ENCODE measurements around the gene APBA1. TPM values are rescaled to one million over a fixed set of nuclear protein-coding genes. Genes with fewer than 3 reads are reported as not detected.

The APBA1 gene
- total RNA-seq, 2 experiments from 2014 or later: 0.47 to 1.4 TPM

GRCh38 chr9:69513141-69513820, 158.9 kb downstream of the APBA1 start:
- no peaks in the 10 kb centered on the region for H3K36me3 ChIP-seq (ENCODE audit: insufficient read depth, low read length)
- no peak overlapping the region for H3K4me3 ChIP-seq (ENCODE audit: low read length)
- Mint-ChIP-seq H3K9me3 (no peaks in the 10 kb centered on the region), H3K27ac (no peak overlapping the region), H3K4me3 (no peak overlapping the region), H3K36me3 (ENCODE audit: low read depth) (no peaks in the 10 kb centered on the region), H3K27me3 (no peaks in the 10 kb centered on the region), H3K4me1 (ENCODE audit: low read depth) (no peaks in the 10 kb centered on the region)
- H3K27me3 ChIP-seq (ENCODE audit: control insufficient read depth in 1 of 2, insufficient read depth in 2 of 2, low read length in 2 of 2): no peaks in the 10 kb centered on the region
- ChIA-PET CTCF (no interaction called here), POLR2A (no interaction called here)
- no peaks in the 10 kb centered on the region for H3K4me1 ChIP-seq (ENCODE audit: insufficient read depth, low read length)
- ATAC-seq (ENCODE audit: poor library complexity) (no peak), DNase-seq (no peak)
- no peak overlapping the region for H3K27ac ChIP-seq (ENCODE audit: low read depth in 1 of 2, low read length in 2 of 2)
- no peak for TF ChIP-seq CTCF (IDR thresholded peaks at IDR 0.05)
- H3K9me3 ChIP-seq (ENCODE audit: control insufficient read depth in 1 of 2, insufficient read depth in 1 of 2, low read length in 2 of 2): peaks cover 0 to 12% of the 10 kb centered on the region in 2 experiments
- intact Hi-C loops (cut with DNase I, micrococcal nuclease): no loop called here

GRCh38 chr9:69504058-69504457, 168.1 kb downstream of the APBA1 start:
- H3K27me3 ChIP-seq (ENCODE audit: control insufficient read depth in 1 of 2, insufficient read depth in 2 of 2, low read length in 2 of 2): no peaks in the 10 kb centered on the region

GRCh38 chr9:69502671-69503301, 169.4 kb downstream of the APBA1 start:
- ATAC-seq (ENCODE audit: poor library complexity): no peak
- no peak overlapping the region for H3K4me3 Mint-ChIP-seq
- no peaks in the 10 kb centered on the region for H3K9me3 Mint-ChIP-seq
- H3K4me1 ChIP-seq (ENCODE audit: insufficient read depth, low read length): peaks cover 6% of the 10 kb centered on the region
- intact Hi-C loops (cut with DNase I, micrococcal nuclease): no loop called here
- ChIA-PET CTCF (no interaction called here), POLR2A (no interaction called here)
- no peaks in the 10 kb centered on the region for H3K36me3 ChIP-seq (ENCODE audit: insufficient read depth, low read length)
- H3K9me3 ChIP-seq (ENCODE audit: control insufficient read depth in 1 of 2, insufficient read depth in 1 of 2, low read length in 2 of 2): no peaks in the 10 kb centered on the region
- peak overlapping the region in 1 of 2 donors; percentile 22 for H3K27ac ChIP-seq (ENCODE audit: low read depth in 1 of 2, low read length in 2 of 2)
- no peaks in the 10 kb centered on the region for H3K4me1 Mint-ChIP-seq (ENCODE audit: low read depth)
- no peaks in the 10 kb centered on the region for H3K27me3 ChIP-seq (ENCODE audit: control insufficient read depth in 1 of 2, insufficient read depth in 2 of 2, low read length in 2 of 2)
- no peaks in the 10 kb centered on the region for H3K36me3 Mint-ChIP-seq (ENCODE audit: low read depth)
- no peak overlapping the region for H3K27ac Mint-ChIP-seq
- TF ChIP-seq CTCF (IDR thresholded peaks at IDR 0.05): no peak
- DNase-seq: peak in 1 of 14 experiments; percentile 9
- H3K27me3 Mint-ChIP-seq: no peaks in the 10 kb centered on the region
- H3K4me3 ChIP-seq (ENCODE audit: low read length): no peak overlapping the region

More at GRCh38 chr9:69504058-69504457, 168.1 kb downstream of the APBA1 start:
- H3K27me3 Mint-ChIP-seq: no peaks in the 10 kb centered on the region
- ATAC-seq (ENCODE audit: poor library complexity) (no peak), DNase-seq (no peak)
- no peaks in the 10 kb centered on the region for H3K9me3 ChIP-seq (ENCODE audit: control insufficient read depth in 1 of 2, insufficient read depth in 1 of 2, low read length in 2 of 2)
- H3K4me3 ChIP-seq (ENCODE audit: low read length): no peak overlapping the region
- no peaks in the 10 kb centered on the region for H3K36me3 Mint-ChIP-seq (ENCODE audit: low read depth)
- H3K36me3 ChIP-seq (ENCODE audit: insufficient read depth, low read length): no peaks in the 10 kb centered on the region
- no peak overlapping the region for H3K27ac Mint-ChIP-seq
- intact Hi-C loops (cut with DNase I, micrococcal nuclease): no loop called here
- H3K4me1 ChIP-seq (ENCODE audit: insufficient read depth, low read length): peaks cover 6% of the 10 kb centered on the region
- H3K9me3 Mint-ChIP-seq: no peaks in the 10 kb centered on the region
- POLR2A ChIA-PET: no interaction called here
- H3K4me1 Mint-ChIP-seq (ENCODE audit: low read depth): no peaks in the 10 kb centered on the region
- CTCF ChIA-PET: no interaction called here
- no peak overlapping the region for H3K4me3 Mint-ChIP-seq
- no peak overlapping the region for H3K27ac ChIP-seq (ENCODE audit: low read depth in 1 of 2, low read length in 2 of 2)
- TF ChIP-seq CTCF (IDR thresholded peaks at IDR 0.05): no peak

Measured in CD4-positive, alpha-beta T cell (primary cell).